ENCODE data around the gene TM2D3.

GRCh38 chr15:101660005-101660404 is 7.8 kb upstream of the TM2D3 start:
- TF ChIP-seq CTCF (IDR thresholded peaks at IDR 0.05) (no peak), ERG (CRISPR knock-in tag; IDR thresholded peaks at IDR 0.05) (no peak), IRF2 (CRISPR knock-in tag; IDR thresholded peaks at IDR 0.05; ENCODE audit: borderline replicate concordance, low read depth) (no peak), MAX (CRISPR knock-in tag; IDR thresholded peaks at IDR 0.05) (no peak)

Data from WTC11 (cell line).